Activated CD8-positive, alpha-beta memory T cell treated with anti-CD3 and anti-CD28 coated beads, Interleukin-2, amount 50 U/mL, for 24 hours (primary cell): Measurements from ENCODE around the gene SEH1L.
"Not testable (repeated sequence)": the region's sequence is repeated elsewhere in the genome, so short reads cannot be mapped to it uniquely, and the experiment has no call there.

Experiments
- DNase-seq: peaks from one replicate; pipeline ENCODE4 v3.0.0-alpha.2; 2020; ENCODE audit errors: extremely low read depth

Gene SEH1L

GRCh38 chr18:12943215-12943614 is 4.6 kb upstream of the SEH1L start:
- DNase-seq: no peak

- DNase-seq: no peak
Observed at GRCh38 chr18:12944709-12945108, 3.1 kb upstream of the SEH1L start.

- no peak for DNase-seq
Observed at GRCh38 chr18:12946549-12947284, 1.1 kb upstream of the SEH1L start.

- peak; percentile 97 for DNase-seq
Observed at GRCh38 chr18:12948050-12948804, 416 bp downstream of the SEH1L start.

- DNase-seq: no peak
Observed at GRCh38 chr18:12958478-12958877, 10.7 kb downstream of the SEH1L start.

GRCh38 chr18:12960395-12960794 is 12.6 kb downstream of the SEH1L start:
- DNase-seq: no peak

GRCh38 chr18:12960853-12961397 is 13.1 kb downstream of the SEH1L start:
- DNase-seq: no peak

GRCh38 chr18:12963069-12963468 is 15.3 kb downstream of the SEH1L start:
- DNase-seq: no peak

GRCh38 chr18:12968115-12968514 is 20.3 kb downstream of the SEH1L start:
- no peak for DNase-seq

- DNase-seq: no peak
Observed at GRCh38 chr18:12968619-12969018, 20.8 kb downstream of the SEH1L start.

- no peak for DNase-seq
Observed at GRCh38 chr18:12973562-12974213, 25.9 kb downstream of the SEH1L start.

- no peak for DNase-seq
Observed at GRCh38 chr18:12975488-12975887, 27.7 kb downstream of the SEH1L start.

GRCh38 chr18:12976305-12976704 is 28.5 kb downstream of the SEH1L start:
- no peak for DNase-seq

GRCh38 chr18:12980065-12980464 is 32.3 kb downstream of the SEH1L start:
- DNase-seq: not testable (repeated sequence)

- no peak for DNase-seq
Observed at GRCh38 chr18:12989397-12990122, 41.7 kb downstream of the SEH1L start.

- DNase-seq: peak; percentile 9
Observed at GRCh38 chr18:12990123-12990475, 42.3 kb downstream of the SEH1L start.

GRCh38 chr18:12990641-12990966 is 42.8 kb downstream of the SEH1L start:
- DNase-seq: no peak

GRCh38 chr18:12990967-12991820 is 43.4 kb downstream of the SEH1L start, which contains the start of gene CEP192:
TSS of gene CEP192 (plus strand) at chr18:12991362. CDS start at chr18:12999425, 8,063 bp downstream.
- DNase-seq: peak; percentile 94

- no peak for DNase-seq
Observed at GRCh38 chr18:12991821-12992179, 44.0 kb downstream of the SEH1L start.

GRCh38 chr18:12993439-12993838 is 45.6 kb downstream of the SEH1L start:
- no peak for DNase-seq

- no peak for DNase-seq
Observed at GRCh38 chr18:12995424-12995823, 47.6 kb downstream of the SEH1L start.
